HEK293T (cell line): ENCODE data around the gene RXRG.

Source experiments
- ARNT ChIP-seq: fragments of 450-650 bp; IDR thresholded peaks from 2 replicates; pipeline ENCODE4 v1.6.1; 2017; ENCODE audit warnings: mild to moderate bottlenecking
- BHLHE40 ChIP-seq: fragments of 450-650 bp; IDR thresholded peaks from 2 replicates; pipeline ENCODE4 v1.6.1; 2016; ENCODE audit warnings: mild to moderate bottlenecking, moderate library complexity, borderline replicate concordance
- CTBP1 ChIP-seq: fragments of 450-650 bp; IDR thresholded peaks from 2 replicates; pipeline ENCODE4 v1.6.1; 2016; ENCODE audit warnings: borderline replicate concordance
- ELF4 ChIP-seq: fragments of 450-650 bp; IDR thresholded peaks from 2 replicates; pipeline ENCODE4 v1.6.1; 2017; ENCODE audit warnings: antibody characterized with exemption
- FOXA1 ChIP-seq: fragments of 450-650 bp; IDR thresholded peaks from 2 replicates; pipeline ENCODE4 v1.6.1; 2016; ENCODE audit warnings: mild to moderate bottlenecking
- FOXK2 ChIP-seq: fragments of 450-650 bp; IDR thresholded peaks from 2 replicates; pipeline ENCODE4 v1.6.1; 2016; ENCODE audit warnings: mild to moderate bottlenecking
- FOXM1 ChIP-seq: fragments of 450-650 bp; IDR thresholded peaks from 2 replicates; pipeline ENCODE4 v1.6.1; 2017; ENCODE audit warnings: mild to moderate bottlenecking, borderline replicate concordance
- L3MBTL2 ChIP-seq: fragments of 450-650 bp; conservative IDR thresholded peaks from 2 replicates; pipeline ENCODE4 v1.6.1; 2016; ENCODE audit warnings: mild to moderate bottlenecking
- LEF1 ChIP-seq: fragments of 450-650 bp; IDR thresholded peaks from 2 replicates; pipeline ENCODE4 v1.6.1; 2017; ENCODE audit warnings: mild to moderate bottlenecking, borderline replicate concordance
- NFRKB ChIP-seq: fragments of 450-650 bp; IDR thresholded peaks from 2 replicates; pipeline ENCODE4 v1.6.1; 2016; ENCODE audit warnings: mild to moderate bottlenecking, moderate library complexity
- PKNOX1 ChIP-seq: fragments of 450-650 bp; IDR thresholded peaks from 2 replicates; pipeline ENCODE4 v1.6.1; 2016
- SP1 ChIP-seq: fragments of 450-650 bp; IDR thresholded peaks from 2 replicates; pipeline ENCODE4 v1.6.1; 2017
- SUZ12 ChIP-seq: fragments of 450-650 bp; IDR thresholded peaks from 2 replicates; pipeline ENCODE4 v1.6.1; 2016; ENCODE audit warnings: mild to moderate bottlenecking
- TARDBP ChIP-seq: fragments of 450-650 bp; IDR thresholded peaks from 2 replicates; pipeline ENCODE4 v1.6.1; 2016

- TF ChIP-seq LEF1: no peak
- no peak for TF ChIP-seq FOXK2
- no peak for TF ChIP-seq ARNT
- no peak for TF ChIP-seq BHLHE40
- TF ChIP-seq ELF4: no peak
- no peak for TF ChIP-seq TARDBP
- no peak for TF ChIP-seq SP1
- TF ChIP-seq PKNOX1: no peak
- TF ChIP-seq SUZ12: no peak
- no peak for TF ChIP-seq FOXA1
- TF ChIP-seq CTBP1: no peak
- TF ChIP-seq FOXM1: no peak
- no peak for TF ChIP-seq NFRKB
- no peak for TF ChIP-seq L3MBTL2
Measured at GRCh38 chr1:165443539-165444311, 1.2 kb downstream of the RXRG start.
